Smooth muscle cell of the brain vasculature (primary cell): ENCODE results near the gene CALU.

Source experiments
- DNase-seq: peaks from one replicate; pipeline ENCODE4 v3.0.0-alpha.2; 2012; ENCODE audit warnings: low read depth, low spot score

Gene CALU

DNA sequence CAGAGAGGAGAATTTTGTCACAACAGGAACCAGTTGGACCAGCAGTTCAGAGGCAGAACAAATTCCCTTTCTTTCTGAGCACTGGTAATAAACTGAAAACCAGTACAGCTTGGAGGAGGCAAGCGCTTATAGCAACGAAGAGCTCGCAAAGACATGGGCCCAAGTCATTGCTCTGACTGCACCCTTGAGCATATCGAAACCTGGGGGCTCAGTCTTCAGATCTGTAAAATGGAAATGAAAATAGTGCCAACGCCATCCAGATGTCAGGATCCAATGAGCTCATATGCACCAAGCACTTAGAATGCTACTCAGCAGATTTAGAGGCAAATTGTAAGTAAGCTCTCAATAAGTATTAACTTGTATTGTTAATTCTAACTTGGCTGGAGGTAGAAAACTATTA lies 14.4 kb upstream of the CALU start:
- no peak for DNase-seq

DNA sequence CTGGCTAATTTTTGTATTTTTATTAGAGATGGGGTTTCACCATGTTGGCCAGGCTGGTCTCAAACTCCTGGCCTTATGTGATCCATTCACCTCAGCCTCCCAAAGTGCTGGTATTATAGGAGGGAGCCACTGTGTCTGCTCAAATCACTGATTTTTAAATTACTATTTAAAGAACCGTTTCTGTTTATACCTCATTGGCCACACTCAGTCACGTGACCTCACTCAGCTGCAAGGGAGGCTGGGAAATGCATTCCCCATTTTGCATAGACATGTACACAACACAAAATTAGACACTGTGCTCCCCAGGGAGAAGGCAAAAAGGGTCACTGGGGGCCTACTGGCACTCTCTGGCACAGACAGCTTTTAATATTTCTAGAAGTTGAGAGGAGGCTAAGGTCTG lies 13.6 kb upstream of the CALU start:
- DNase-seq: no peak

DNA sequence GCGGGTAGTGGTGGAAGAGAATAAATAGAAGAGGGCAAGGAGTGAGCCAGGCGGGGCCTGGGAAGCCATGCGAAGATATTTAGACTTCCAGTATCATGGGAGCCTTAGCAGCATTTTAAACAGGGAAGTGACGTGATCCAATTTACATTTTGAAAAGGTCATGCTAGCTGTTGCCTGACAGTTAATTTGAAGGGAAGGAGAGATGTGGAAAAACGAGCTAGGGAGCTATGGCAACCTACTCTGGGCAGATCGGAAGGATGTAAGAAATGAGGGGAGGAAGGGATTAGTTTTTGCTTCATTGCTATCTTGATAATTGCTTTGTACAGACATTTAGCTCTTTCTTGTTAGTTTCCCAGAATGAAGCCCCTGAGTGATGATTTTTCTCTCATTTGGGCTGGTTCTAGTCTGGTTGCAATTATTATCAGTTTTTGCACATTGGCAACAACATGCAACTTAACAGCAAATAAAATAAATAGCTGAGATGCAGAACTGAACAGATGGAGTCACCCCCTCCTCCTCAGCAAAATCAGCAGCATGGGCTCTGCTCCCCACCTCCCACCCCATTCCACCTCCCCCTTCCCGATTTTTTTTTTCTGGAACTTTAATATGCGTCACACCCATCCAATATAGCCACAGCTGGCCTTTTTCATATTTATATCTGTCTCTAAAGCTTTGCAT lies 13.0 kb upstream of the CALU start:
- DNase-seq: no peak

- DNase-seq: no peak
Measured at GRCh38 chr7:128726737-128727072, 12.5 kb upstream of the CALU start.

DNA sequence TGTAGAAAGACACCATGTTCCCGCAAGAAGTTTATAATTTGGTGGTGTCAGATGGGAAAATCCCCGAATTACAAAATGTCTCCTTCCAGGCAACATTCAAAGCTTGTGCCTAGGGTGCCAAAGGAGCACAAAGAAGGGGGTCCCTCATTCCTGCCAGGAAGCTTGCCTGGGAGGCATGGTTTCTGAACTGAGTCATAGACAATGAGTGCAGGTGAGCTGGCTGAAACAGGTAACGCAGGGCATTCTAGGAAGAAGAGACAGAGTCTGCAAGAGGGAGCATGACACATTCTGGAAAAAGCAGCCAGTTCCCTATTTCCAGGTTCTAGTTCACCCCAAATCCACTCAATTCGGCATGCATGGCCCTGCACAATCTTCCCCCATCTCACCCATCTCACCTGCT lies 11.9 kb upstream of the CALU start:
- no peak for DNase-seq

- no peak for DNase-seq
Measured at GRCh38 chr7:128728598-128728997, 10.6 kb upstream of the CALU start.

DNA sequence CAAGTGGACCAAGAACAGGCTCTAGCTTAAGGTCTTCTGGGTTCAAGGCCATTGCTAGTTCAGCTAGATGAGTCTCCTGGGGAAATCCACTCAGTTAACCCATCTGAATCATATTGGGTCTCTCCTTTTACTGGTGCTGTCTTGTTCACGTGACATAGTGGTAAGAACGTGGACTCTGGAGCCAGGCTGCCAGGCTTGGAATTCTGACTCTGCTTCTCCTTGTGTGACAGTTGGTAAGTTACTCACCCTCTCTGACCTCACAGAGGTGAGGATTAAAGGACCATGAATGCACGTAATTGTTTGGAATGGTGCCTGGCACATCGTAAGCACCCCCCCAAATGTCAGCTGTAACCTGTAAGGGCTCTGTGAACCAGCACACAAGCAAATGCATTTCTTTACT lies 9.7 kb upstream of the CALU start:
- no peak for DNase-seq

DNA sequence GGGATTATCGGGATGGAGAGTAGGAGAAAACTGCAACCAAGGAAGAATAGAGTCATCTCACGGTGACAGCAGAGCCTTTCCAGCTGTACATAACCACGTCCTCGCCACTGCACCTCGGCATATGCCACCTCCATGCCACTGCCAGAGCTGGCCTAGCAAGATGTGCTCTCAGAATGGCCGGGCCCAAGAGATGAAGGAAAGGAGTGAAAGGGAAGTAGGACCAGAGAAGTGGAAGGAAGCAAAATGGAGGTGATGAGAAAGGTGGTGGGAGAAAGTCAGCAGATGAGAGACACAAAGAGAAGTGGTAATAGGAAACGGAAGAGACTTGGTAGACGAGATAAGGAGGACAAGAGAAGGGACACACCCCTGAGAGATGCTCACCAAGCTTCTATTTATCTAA lies 8.0 kb upstream of the CALU start:
- no peak for DNase-seq

DNA sequence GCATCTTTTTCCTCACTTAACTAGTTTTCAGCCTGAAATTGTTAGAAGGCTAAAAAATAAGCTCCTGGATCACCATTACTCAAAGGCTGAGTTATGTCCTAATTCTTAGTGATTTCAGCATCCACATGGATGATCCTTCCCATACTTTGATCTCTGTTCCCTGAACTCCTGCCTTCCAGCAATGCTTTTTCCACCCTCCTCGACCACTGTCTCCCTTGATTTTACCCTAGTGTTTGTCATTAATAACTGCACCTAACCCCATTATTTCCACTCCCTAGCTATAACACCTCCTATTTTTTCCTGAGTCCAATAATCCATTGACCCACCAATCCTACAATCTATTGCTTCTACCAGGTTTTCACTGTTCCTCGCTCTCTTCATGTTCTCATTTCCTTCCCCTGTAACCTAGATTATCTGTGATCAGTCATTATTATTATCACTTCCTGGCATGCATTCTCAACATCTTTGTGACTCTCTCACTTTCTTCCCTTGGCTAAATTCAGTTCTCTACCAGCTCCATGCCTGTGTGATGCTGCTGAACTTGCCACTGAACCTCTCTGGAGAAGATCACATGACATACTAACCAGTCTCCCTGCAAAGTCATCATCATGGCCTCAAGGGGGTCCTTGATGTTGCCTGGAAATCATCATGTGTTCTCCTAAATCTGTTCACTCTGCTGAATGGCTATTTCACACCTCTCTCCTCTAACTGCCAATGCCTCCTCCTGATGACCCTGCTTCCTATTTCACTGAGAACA lies 6.5 kb upstream of the CALU start:
- no peak for DNase-seq

DNA sequence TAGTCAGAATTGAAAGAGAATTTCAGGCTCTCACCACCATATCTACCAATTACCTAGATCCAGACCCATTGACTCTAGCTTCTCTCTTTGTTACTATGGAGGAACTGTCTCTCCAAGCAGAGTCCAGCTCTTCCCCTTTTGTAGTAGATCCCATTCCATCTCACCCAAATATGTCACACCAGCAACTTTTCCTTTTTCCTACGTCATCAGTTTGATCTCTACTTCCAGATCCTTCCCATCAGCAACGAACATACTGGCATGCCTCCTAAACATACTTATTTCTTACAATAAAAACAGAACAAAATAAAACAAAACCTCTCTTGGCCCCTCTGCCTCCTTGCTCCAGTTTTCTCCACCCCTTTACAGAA lies 5.9 kb upstream of the CALU start:
- DNase-seq: no peak

GRCh38 chr7:128734890-128735289 lies 4.3 kb upstream of the CALU start:
- no peak for DNase-seq

GRCh38 chr7:128735436-128735835 lies 3.7 kb upstream of the CALU start:
- no peak for DNase-seq

- DNase-seq: no peak
Measured at GRCh38 chr7:128737441-128737840, 1.7 kb upstream of the CALU start.

DNA sequence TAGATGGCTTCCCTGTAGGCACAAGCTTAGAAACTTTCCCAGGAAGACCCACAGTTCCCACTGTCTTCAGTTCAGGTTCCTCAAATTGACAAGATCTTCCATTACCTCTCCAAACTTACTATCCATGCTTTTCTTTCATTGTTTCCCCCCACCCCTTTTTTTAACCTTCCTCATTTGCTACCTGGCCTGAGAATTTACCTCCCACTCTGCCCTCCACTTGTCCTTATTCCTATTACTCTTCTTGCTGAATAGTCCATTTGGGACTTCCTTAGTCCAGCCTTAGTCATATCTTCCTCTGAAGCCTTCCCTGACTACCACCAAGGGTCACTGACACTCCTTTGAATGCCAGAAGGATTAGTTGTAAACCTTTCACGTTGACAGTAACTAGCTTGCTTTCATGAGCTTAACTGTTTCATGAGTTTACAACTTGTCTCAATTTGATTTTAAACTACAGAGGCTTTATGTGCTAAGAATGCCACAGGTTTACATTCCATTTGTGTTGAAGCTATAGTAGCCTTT lies 1.2 kb upstream of the CALU start:
- no peak for DNase-seq

DNA sequence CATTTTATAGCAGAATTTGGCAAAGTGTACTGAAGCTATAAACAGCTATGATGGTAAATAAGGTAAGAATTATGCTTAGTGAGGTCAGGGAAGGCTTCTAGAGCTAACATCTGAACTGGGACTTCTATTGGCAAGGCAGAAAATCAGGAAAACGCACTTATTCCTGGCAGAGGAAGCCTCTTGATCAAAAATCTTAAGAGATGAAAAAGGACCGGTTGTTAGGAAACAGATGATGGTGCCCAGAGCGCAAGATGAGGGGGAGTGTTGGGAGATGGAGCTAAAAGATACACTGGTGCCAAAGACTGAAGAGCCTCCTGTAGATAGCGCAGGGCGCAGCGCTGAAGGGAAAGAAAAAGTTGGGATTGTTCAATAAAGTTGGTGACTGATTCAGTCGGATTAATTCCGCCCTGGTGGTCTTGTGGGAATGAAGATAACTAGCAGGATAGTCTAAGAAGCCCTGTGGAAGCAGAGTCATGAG lies 550 bp upstream of the CALU start:
- DNase-seq: no peak

DNA sequence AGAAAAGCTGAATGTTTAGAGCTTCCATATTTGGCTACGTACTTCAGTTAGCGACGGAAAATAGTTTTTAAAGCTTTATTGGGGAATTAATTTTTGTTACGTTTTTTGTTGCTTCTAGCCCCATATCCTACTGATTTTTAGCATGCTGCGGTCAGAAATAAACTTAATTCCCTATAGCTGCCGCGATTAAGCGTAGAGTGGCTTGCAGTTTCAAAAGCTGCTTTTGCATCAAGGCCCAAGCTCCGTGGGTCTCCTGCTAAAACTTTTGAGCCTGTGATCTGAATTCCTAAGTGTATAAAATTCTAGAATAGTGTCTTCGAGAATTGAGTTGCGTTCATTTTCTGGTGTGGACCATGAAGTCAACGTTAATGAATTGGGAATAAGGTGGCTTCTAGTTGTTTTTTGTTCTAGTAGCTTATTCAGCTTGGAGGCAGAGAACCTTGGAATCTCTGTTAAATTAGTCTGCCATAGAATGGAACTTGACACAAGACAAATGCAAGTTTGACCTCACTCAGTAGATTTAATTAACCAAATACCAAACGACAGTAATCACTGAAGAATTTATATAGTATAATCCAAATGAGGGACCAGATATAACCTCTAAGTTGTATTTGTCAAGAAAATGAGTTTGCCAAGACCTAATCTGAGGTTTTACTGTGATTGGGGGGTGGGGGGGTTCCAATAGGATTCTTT lies 977 bp downstream of the CALU start:
- DNase-seq: no peak

GRCh38 chr7:128740996-128741395 lies 1.8 kb downstream of the CALU start:
- DNase-seq: no peak

DNA sequence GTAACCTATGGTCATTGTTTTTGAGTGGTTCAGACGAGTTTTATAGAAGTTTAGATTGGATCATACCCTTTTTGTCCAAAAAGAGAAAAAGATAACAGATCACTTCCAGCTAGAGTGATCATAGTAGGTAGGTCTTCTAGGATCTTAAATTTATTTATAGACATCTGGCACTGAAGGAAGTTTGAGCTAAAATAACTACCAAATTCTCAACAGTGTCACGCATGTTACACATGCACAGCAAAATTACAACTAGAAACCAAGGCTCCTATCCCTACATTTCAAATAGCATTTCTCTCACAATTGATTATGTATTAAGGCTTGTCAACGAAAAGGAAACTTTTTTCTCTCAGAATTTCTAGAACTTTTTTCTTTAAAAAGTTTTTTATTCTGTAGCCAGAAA lies 2.3 kb downstream of the CALU start:
- no peak for DNase-seq

DNA sequence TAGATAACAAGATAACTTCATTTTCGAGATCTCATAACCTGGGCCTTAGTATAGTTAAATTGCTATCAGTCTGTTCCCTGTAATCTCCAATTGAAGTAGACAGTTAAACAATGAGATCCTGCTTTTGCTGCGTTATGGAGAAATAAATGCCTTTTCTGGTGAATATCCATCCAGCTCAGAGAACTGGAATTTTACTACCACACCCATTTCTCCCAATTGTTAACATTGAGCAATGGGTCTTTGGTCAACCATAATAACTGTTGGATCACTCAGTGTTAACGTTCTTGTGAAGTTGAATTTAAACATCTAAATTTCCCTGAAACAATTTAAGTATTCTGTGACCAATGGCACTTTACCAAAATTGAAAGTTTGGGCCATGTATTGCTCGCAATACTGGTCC lies 3.0 kb downstream of the CALU start:
- DNase-seq: no peak

GRCh38 chr7:128743112-128743772 lies 4.1 kb downstream of the CALU start:
- DNase-seq: no peak

DNA sequence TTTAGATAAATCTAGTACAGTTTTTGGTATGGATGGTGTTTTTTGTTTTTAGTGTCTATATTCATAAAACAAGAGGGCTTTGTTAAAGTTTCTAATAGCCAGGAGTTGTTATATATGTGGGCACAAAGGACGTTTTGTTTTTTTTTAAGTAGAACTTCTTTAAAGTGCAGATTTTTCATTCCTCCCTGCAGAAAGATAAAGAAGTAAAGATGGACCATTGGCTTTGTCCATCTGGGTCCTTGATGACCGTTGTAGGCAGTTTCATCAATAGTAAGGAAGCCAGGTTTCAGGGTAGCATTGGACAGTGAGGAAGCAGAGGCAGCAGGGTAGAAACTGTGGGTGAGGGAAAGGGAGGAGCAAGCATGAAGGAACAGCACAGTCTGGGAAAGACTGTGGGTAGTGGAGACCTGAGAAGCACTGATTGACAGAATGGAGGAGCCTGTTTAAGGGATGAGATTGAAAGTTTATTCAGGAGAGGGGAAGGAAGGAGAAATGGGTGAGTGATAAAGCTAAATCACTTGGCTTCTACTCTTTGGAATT lies 5.3 kb downstream of the CALU start:
- no peak for DNase-seq

DNA sequence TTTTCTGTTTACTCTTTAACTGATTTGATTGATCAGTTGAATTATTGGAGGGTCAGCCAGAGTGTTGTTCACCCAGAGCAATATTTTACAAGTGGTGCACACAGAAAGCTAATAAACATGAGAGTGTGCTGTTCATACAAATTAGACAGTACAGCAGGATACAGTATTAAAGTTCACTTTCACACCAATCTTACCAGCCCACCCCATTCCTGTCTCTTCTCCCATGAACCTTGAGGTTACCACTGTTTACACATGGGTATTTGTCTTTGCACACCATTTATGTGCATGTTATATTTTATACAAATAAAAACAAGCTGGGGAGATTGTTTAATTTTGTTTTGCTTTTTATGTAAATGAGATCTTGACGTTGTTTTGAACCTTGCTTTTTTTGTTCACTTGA lies 6.5 kb downstream of the CALU start:
- no peak for DNase-seq
